Bronchial epithelial cell (primary cell): ENCODE results near the gene ALDH4A1. TPM values are rescaled to one million over a fixed set of nuclear protein-coding genes. Genes with fewer than 3 reads are reported as not detected.

Source experiments
- DNase-seq: peaks from one replicate; pipeline ENCODE4 v3.0.0-alpha.2; 2010; ENCODE audit warnings: low read depth
- FAIRE-seq: peaks from 2 replicates; lab custom pipeline; 2011; peaks lifted over from hg19 to GRCh38; lab: Jason Lieb, UNC
- H3K27me3 ChIP-seq: 2 replicates; pipeline ENCODE4 v1.5.1; 2011; ENCODE audit warnings: low read length; ENCODE audit not compliant: control insufficient read depth, insufficient read depth
- H3K36me3 ChIP-seq: 2 replicates; pipeline ENCODE4 v1.5.1; 2011; ENCODE audit warnings: low read length; ENCODE audit not compliant: control insufficient read depth, insufficient read depth
- H3K4me3 ChIP-seq: 2 replicates; pipeline ENCODE4 v1.5.1; 2011; ENCODE audit warnings: mild to moderate bottlenecking, low read depth, low read length, control low read depth
- total RNA-seq: library from RNA; depleted of rRNA; stranded (reverse); fragments of >200 nt; gene quantifications from 2 replicates; pipeline ENCODE4 v1.2.1, GENCODE V29; 2014
- TF ChIP-seq, protein P1 (sequence below): IDR thresholded peaks from 2 replicates; pipeline ENCODE4 v1.5.1; 2011; ENCODE audit warnings: mild to moderate bottlenecking, moderate library complexity, low read length, control low read depth, inconsistent platforms; ENCODE audit not compliant: insufficient read depth, severe bottlenecking

ALDH4A1 gene
- total RNA-seq, 1 donor from 2014 or later = 15.8 TPM

DNA sequence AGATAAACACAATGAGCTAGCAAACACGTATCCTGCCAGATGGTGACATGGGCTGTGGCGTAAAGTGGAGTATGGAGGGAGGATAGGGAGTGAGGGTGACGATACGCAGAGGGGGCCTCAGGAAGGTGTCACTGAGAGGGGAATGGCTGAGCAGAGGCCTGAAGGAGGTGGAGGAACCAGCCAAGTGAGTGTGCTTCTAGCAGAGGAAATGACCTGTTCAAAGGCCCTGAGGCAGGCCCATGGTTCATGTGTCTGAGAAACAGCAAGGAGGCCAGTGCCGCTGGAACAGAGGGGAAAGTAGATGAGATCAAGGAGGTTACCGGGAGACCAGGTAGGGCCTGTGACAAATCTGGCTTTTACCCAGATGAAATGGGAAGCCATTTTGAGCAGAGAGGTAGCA, 78.9 kb downstream of the ALDH4A1 start:
- TF ChIP-seq, protein P1, sequence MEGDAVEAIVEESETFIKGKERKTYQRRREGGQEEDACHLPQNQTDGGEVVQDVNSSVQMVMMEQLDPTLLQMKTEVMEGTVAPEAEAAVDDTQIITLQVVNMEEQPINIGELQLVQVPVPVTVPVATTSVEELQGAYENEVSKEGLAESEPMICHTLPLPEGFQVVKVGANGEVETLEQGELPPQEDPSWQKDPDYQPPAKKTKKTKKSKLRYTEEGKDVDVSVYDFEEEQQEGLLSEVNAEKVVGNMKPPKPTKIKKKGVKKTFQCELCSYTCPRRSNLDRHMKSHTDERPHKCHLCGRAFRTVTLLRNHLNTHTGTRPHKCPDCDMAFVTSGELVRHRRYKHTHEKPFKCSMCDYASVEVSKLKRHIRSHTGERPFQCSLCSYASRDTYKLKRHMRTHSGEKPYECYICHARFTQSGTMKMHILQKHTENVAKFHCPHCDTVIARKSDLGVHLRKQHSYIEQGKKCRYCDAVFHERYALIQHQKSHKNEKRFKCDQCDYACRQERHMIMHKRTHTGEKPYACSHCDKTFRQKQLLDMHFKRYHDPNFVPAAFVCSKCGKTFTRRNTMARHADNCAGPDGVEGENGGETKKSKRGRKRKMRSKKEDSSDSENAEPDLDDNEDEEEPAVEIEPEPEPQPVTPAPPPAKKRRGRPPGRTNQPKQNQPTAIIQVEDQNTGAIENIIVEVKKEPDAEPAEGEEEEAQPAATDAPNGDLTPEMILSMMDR = no peak
- H3K36me3 ChIP-seq = no peaks in the 10 kb centered on the region
- FAIRE-seq (no peak), DNase-seq (no peak)
- no peak overlapping the region for H3K4me3 ChIP-seq
- peaks cover 6% of the 10 kb centered on the region for H3K27me3 ChIP-seq

Other genes with a start within 250 kb of the ALDH4A1 start
- gene TAS1R2, start 42.9 kb downstream of the ALDH4A1 start, total RNA-seq = not detected in 2 replicates
- 11.8 and 26.0 TPM in 2 replicates for gene IFFO2, start 54.1 kb upstream of the ALDH4A1 start, total RNA-seq